ENCODE measurements around the gene PBX4.

- TF ChIP-seq CTCF (IDR thresholded peaks at IDR 0.05) (no peak), POLR2AphosphoS5 (IDR thresholded peaks at IDR 0.05; ENCODE audit: low read depth, low read length) (no peak)
- TF ChIP-seq, protein P1, sequence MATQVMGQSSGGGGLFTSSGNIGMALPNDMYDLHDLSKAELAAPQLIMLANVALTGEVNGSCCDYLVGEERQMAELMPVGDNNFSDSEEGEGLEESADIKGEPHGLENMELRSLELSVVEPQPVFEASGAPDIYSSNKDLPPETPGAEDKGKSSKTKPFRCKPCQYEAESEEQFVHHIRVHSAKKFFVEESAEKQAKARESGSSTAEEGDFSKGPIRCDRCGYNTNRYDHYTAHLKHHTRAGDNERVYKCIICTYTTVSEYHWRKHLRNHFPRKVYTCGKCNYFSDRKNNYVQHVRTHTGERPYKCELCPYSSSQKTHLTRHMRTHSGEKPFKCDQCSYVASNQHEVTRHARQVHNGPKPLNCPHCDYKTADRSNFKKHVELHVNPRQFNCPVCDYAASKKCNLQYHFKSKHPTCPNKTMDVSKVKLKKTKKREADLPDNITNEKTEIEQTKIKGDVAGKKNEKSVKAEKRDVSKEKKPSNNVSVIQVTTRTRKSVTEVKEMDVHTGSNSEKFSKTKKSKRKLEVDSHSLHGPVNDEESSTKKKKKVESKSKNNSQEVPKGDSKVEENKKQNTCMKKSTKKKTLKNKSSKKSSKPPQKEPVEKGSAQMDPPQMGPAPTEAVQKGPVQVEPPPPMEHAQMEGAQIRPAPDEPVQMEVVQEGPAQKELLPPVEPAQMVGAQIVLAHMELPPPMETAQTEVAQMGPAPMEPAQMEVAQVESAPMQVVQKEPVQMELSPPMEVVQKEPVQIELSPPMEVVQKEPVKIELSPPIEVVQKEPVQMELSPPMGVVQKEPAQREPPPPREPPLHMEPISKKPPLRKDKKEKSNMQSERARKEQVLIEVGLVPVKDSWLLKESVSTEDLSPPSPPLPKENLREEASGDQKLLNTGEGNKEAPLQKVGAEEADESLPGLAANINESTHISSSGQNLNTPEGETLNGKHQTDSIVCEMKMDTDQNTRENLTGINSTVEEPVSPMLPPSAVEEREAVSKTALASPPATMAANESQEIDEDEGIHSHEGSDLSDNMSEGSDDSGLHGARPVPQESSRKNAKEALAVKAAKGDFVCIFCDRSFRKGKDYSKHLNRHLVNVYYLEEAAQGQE (IDR thresholded peaks at IDR 0.05; ENCODE audit: insufficient read depth in 1 of 2, low read depth in 2 of 2, low read length in 1 of 2), result no peak
Measured at GRCh38 chr19:19606021-19606420, 12.5 kb downstream of the PBX4 start.

All from Panc1 (cell line).